Measurements from ENCODE around the gene ASCC1.
"Not testable (repeated sequence)": the region's sequence is repeated elsewhere in the genome, so short reads cannot be mapped to it uniquely, and the experiment has no call there.

The ASCC1 gene

GRCh38 chr10:72147324-72147584 lies 68.8 kb downstream of the ASCC1 start:
- H3K36me3 ChIP-seq (ENCODE audit: insufficient read depth, low read length); H3K9me3 ChIP-seq (ENCODE audit: control insufficient read depth, insufficient read depth, low read length); H3K9ac ChIP-seq (ENCODE audit: low read depth, low read length): not testable (repeated sequence)
- H3K4me1 ChIP-seq (ENCODE audit: insufficient read depth, low read length) = peaks cover 15% of the 10 kb centered on the region

DNA sequence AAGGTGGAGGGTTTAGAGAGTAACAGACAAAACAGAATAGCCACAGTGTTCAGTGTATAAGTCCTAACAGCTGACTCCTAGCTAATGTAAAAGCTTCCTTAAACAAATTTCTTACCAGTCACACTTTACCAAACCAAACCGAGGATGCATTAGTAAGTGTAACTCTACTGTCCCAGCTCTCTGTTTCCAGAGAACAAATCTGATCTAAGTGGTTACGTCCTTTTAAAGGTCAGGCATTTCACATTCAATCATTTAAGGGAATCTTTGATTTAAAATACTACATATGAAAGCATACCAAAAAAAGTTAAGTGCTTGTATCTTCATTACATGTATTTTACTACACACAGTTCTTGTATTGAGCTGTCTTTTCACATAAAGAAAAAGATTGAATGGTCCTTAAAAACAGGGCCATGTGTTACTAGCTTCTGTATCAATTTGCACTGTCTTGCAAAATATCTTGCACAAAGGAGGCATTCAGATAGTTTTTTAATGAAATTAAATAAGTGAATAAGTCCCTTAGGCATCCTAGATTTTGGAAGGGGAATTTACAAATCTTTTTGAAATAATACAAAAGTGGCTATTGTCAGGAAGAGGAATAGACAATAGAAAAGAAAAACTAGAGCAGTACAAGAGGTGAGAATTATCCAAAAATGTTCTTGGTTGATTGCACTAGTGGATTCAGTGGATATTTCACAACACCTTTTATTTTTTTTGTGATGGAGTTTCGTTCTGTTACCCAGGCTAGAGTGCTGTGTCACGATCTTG lies 69.3 kb downstream of the ASCC1 start:
- Histone ChIP-seq H3K4me1 (ENCODE audit: insufficient read depth, low read length) (peaks cover 15% of the 10 kb centered on the region), H3K36me3 (ENCODE audit: insufficient read depth, low read length) (no peaks in the 10 kb centered on the region), H3K9ac (ENCODE audit: low read depth, low read length) (no peak overlapping the region), H3K9me3 (ENCODE audit: control insufficient read depth, insufficient read depth, low read length) (no peaks in the 10 kb centered on the region)

DNA sequence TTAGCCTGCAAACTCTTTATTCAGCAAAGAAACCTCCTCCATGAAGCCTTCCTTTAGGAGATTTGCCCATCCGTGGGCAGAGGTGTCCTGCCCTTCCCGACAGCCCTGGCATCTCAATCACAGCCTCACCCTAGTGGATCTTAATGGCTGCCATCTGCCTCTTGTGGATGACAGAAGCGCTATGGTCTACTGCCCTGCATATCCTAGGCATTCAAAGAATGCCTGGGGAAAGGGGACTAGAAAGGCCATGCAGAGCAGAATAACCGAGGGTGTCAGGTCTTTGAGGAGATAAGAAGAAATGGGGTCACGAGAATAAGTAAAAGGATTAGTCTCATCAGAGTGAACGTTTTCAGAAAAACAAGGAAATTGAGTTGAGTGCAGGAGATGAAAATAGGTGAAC lies 70.0 kb downstream of the ASCC1 start:
- peaks cover 15% of the 10 kb centered on the region for H3K4me1 ChIP-seq (ENCODE audit: insufficient read depth, low read length)
- H3K9ac ChIP-seq (ENCODE audit: low read depth, low read length) = no peak overlapping the region
- H3K9me3 ChIP-seq (ENCODE audit: control insufficient read depth, insufficient read depth, low read length) = no peaks in the 10 kb centered on the region
- H3K36me3 ChIP-seq (ENCODE audit: insufficient read depth, low read length) = no peaks in the 10 kb centered on the region

- Histone ChIP-seq H3K4me1 (ENCODE audit: insufficient read depth, low read length) (peaks cover 15% of the 10 kb centered on the region), H3K9me3 (ENCODE audit: control insufficient read depth, insufficient read depth, low read length) (no peaks in the 10 kb centered on the region), H3K36me3 (ENCODE audit: insufficient read depth, low read length) (no peaks in the 10 kb centered on the region), H3K9ac (ENCODE audit: low read depth, low read length) (no peak overlapping the region)
These were observed 70.4 kb downstream of the ASCC1 start for GRCh38 chr10:72145657-72146056.

DNA sequence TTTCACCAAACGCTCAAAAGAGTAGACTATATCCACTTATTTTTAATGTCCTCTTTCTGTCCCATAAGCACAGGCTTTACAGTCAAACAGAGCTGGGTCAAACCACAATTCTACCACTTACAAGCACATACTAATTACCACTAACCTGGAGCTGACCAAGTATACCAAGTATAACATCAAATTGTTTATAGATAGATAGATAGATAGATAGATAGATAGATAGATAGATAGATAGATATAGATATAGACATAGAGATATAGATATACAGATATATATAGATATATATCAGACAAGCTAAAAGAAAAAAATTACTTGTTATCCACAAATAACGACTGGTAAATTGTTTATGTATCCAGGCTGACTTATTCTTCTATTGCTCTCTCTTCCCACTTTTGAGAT lies 75.2 kb downstream of the ASCC1 start:
- H3K9me3 ChIP-seq (ENCODE audit: control insufficient read depth, insufficient read depth, low read length) = no peaks in the 10 kb centered on the region
- H3K36me3 ChIP-seq (ENCODE audit: insufficient read depth, low read length) = no peaks in the 10 kb centered on the region
- H3K9ac ChIP-seq (ENCODE audit: low read depth, low read length) = no peak overlapping the region
- peaks cover 13% of the 10 kb centered on the region for H3K4me1 ChIP-seq (ENCODE audit: insufficient read depth, low read length)

DNA sequence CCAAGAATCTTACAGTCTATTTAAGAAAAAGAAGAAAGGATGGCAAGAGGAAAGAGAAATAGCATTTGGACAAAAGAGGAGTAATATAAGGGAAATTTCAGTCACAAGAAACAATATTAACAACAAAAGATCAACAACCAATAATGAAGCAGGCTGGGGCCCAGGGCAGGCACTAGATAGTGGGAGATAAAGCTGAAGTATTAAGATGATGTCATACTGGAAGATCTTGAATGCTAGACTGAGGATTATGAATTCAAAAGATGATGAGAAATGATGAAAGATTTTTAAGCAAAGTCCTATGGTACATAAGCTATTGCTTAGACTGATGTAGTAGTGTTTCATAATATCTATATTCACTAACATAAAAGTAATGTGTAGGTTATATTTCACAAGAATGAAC lies 75.9 kb downstream of the ASCC1 start:
- Histone ChIP-seq H3K36me3 (ENCODE audit: insufficient read depth, low read length) (no peaks in the 10 kb centered on the region), H3K9ac (ENCODE audit: low read depth, low read length) (no peak overlapping the region), H3K9me3 (ENCODE audit: control insufficient read depth, insufficient read depth, low read length) (no peaks in the 10 kb centered on the region), H3K4me1 (ENCODE audit: insufficient read depth, low read length) (peaks cover 9% of the 10 kb centered on the region)

DNA sequence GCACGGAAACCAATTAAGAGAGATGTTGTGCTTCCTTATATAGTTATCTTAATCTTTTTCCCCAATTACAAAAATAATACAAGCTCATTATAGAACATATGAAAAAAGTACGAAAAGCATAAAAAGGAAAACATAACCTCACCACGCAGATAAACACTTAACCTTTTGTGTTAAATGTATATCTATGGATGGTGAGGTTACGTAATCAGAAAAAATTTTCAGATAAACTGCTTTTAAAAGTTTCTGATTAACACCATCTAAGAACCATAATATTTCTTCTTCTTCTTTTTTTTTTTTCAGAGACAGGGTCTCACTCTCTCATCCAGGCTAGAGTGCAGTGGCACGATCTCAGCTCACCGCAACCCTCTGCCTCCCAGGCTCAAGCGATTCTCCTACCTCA lies 78.5 kb downstream of the ASCC1 start:
- peaks cover 9% of the 10 kb centered on the region for H3K4me1 ChIP-seq (ENCODE audit: insufficient read depth, low read length)

DNA sequence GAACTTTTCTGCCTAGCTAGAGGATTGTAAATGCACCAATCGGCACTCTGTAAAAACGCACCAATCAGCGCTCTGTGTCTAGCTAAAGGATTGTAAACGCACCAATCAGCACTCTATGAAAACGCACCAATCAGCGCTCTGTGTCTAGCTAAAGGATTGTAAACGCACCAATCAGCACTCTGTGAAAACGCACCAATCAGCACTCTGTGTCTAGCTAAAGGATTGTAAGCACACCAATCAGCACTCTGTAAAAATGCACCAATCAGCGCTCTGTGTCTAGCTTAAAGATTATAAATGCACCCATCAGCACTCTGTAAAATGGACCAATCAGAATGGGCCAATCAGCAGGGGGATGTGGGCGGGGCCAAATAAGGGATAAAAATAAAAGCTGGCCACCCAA lies 79.9 kb downstream of the ASCC1 start:
- not testable (repeated sequence) for H3K36me3 ChIP-seq (ENCODE audit: insufficient read depth, low read length); H3K9ac ChIP-seq (ENCODE audit: low read depth, low read length); H3K4me1 ChIP-seq (ENCODE audit: insufficient read depth, low read length); H3K9me3 ChIP-seq (ENCODE audit: control insufficient read depth, insufficient read depth, low read length)

More for the DNA sequence above, 78.5 kb downstream of the ASCC1 start:
- Histone ChIP-seq H3K36me3 (ENCODE audit: insufficient read depth, low read length) (no peaks in the 10 kb centered on the region), H3K9me3 (ENCODE audit: control insufficient read depth, insufficient read depth, low read length) (no peaks in the 10 kb centered on the region), H3K9ac (ENCODE audit: low read depth, low read length) (no peak overlapping the region)

DNA sequence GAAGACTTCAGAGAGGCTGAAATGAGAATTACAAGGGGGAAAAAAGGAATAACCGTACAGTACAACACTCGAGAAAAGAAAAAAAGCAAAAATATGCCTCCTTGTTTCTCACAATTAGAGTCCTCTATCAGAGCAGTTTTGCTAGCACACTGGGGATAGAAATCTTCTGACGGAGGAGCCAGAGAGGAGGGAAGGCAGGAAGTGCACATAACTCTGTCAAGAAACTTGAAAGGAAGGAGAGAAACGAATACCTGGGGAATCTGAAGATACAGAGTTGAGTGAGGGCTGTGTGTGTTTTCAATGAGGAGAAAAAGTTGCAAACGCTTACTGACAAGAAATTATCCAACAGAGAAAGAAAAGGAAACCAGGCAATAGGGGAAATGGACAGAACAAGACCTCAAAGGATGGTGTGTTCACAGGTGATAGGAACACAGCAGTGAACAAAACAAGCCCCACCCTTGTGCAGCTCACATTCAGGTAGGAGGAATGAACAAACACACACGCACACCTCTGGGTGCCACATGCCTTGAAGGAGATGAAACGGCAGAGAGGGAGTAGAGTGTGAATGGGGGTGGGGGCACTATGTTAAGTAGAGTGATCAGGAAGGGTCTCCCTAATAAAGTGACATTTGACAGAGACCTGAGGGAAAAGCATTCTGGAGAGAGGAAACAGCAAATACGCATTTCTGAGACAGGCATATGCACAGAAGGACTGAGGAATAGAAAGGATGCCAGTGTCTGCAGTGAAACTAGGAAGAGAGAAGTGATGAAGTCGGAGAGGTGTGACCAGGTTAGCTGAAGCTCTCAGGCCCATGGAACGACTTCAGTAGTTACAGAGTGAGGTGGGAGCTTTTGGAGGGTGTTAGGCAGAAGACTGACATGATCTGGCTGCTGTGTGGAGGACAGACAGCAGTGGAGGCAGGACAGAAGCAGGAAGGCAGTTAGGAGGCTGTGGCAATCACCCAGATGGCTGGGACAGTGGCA lies 81.0 kb downstream of the ASCC1 start:
- H3K36me3 ChIP-seq (ENCODE audit: insufficient read depth, low read length) = no peaks in the 10 kb centered on the region
- H3K4me1 ChIP-seq (ENCODE audit: insufficient read depth, low read length) = peaks cover 3% of the 10 kb centered on the region
- H3K9ac ChIP-seq (ENCODE audit: low read depth, low read length) = no peak overlapping the region
- no peaks in the 10 kb centered on the region for H3K9me3 ChIP-seq (ENCODE audit: control insufficient read depth, insufficient read depth, low read length)

GRCh38 chr10:72133517-72133916 lies 82.6 kb downstream of the ASCC1 start:
- Histone ChIP-seq H3K9me3 (ENCODE audit: control insufficient read depth, insufficient read depth, low read length) (no peaks in the 10 kb centered on the region), H3K36me3 (ENCODE audit: insufficient read depth, low read length) (no peaks in the 10 kb centered on the region), H3K9ac (ENCODE audit: low read depth, low read length) (no peak overlapping the region), H3K4me1 (ENCODE audit: insufficient read depth, low read length) (no peaks in the 10 kb centered on the region)

DNA sequence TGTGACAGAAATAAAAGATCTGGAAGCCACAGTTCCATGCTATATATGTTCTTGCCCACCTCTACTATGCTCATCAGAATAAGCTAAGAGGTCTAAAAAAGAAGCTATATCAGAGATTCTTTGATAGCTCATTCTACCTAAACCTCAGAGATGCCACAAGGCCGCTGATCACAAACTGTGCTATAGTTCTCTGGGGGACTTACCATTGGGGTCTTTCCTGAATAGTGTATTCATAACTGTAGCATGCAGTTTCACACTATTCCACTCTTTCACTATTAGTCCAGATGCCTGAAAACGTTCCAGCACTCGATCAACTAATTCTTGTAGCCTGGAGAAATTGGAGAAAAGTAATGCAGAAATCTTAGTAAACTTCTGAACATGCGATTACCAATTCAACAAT lies 83.2 kb downstream of the ASCC1 start:
- Histone ChIP-seq H3K9me3 (ENCODE audit: control insufficient read depth, insufficient read depth, low read length) (no peaks in the 10 kb centered on the region), H3K4me1 (ENCODE audit: insufficient read depth, low read length) (no peaks in the 10 kb centered on the region), H3K9ac (ENCODE audit: low read depth, low read length) (no peak overlapping the region), H3K36me3 (ENCODE audit: insufficient read depth, low read length) (no peaks in the 10 kb centered on the region)

DNA sequence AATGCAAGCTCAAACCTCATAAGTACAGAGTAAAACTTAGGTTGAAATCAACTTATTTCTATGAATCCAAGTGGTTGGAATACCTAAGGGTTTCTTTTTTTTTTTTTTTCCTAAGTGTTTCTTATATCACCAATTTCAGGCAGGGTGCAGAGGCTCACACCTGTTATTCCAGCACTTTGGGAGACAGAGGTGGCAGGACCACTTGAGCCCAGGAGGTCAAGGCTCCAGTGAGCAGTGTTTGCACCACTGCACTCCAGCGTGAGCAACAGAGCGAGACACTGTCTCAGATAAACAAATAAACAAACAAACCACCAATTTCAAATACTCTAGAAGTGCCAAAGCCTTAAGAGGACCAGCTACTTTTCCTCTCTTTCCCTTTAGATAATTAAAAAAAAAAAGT lies 88.5 kb downstream of the ASCC1 start:
- no peaks in the 10 kb centered on the region; the same call in 1 of the 2 replicates for H3K36me3 ChIP-seq (ENCODE audit: insufficient read depth, low read length)
- no peaks in the 10 kb centered on the region for H3K9me3 ChIP-seq (ENCODE audit: control insufficient read depth, insufficient read depth, low read length)
- H3K4me1 ChIP-seq (ENCODE audit: insufficient read depth, low read length) = peaks cover 11% of the 10 kb centered on the region
- no peak overlapping the region for H3K9ac ChIP-seq (ENCODE audit: low read depth, low read length)

DNA sequence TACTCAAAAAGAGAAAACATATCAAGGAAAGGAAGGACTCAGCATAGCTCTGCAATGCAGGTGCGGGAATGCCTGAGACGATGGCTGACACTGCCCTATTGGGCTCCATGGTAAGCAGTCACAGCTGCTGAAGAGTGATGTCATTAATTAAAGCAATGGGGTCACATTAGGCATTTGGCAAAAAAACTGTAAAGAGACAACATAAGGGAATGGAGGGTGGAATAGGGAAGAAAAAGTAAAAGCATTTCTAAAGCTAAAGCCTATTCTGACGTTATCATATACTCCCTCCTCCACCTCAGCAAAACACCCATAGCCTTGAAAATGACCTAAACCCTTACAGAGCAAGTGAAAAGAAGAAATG lies 89.2 kb downstream of the ASCC1 start:
- peaks cover 11% of the 10 kb centered on the region for H3K4me1 ChIP-seq (ENCODE audit: insufficient read depth, low read length)
- no peaks in the 10 kb centered on the region for H3K9me3 ChIP-seq (ENCODE audit: control insufficient read depth, insufficient read depth, low read length)
- H3K9ac ChIP-seq (ENCODE audit: low read depth, low read length) = no peak overlapping the region
- no peaks in the 10 kb centered on the region; the same call in 1 of the 2 replicates for H3K36me3 ChIP-seq (ENCODE audit: insufficient read depth, low read length)

DNA sequence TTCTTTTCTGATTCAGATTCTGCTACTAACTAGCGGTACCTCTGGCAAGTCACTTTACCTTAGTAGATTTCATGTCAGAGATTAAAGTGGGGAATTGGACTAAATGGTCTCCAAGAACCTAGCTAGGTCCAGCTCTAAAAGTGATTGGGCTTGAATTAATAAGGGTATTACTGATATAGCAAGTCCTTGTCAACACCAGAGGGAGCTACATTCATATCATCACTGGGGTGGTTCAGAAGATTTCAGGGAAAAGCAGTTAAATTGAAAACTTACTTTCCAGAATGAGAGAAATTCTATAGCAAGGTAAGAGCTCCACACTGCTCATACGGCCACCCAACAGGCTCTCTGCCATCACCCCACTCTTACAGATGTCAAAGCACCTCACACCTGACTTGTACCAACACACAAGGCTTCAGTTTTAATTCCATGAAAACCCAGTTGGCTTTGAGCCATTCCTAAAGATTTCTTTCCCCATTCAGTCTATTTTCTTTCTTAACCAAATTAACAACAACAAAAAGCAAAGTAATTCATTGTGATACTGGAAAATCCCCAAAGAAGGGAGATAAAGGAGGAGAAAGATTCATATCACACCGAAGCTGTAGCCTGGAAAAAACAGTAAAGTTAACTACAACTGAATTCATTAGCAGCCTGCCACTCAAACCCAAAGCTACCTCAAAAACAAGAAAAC lies 89.7 kb downstream of the ASCC1 start:
- Histone ChIP-seq H3K9ac (ENCODE audit: low read depth, low read length) (no peak overlapping the region), H3K4me1 (ENCODE audit: insufficient read depth, low read length) (peaks cover 11% of the 10 kb centered on the region), H3K9me3 (ENCODE audit: control insufficient read depth, insufficient read depth, low read length) (no peaks in the 10 kb centered on the region), H3K36me3 (ENCODE audit: insufficient read depth, low read length) (no peaks in the 10 kb centered on the region; the same call in 1 of the 2 replicates)

Data from ES-I3 (cell line).